Stimulated activated CD8-positive, alpha-beta memory T cell treated with anti-CD3 and anti-CD28 coated beads, Interleukin-12 subunit alpha, Interleukin-12 subunit beta, amount 100 ng/mL, for 24 hours (primary cell): ENCODE measurements around the gene MAGEC2.

Source experiments
- DNase-seq: peaks from one replicate; pipeline ENCODE4 v3.0.0-alpha.2; 2020; ENCODE audit errors: extremely low read depth

MAGEC2 gene

DNA sequence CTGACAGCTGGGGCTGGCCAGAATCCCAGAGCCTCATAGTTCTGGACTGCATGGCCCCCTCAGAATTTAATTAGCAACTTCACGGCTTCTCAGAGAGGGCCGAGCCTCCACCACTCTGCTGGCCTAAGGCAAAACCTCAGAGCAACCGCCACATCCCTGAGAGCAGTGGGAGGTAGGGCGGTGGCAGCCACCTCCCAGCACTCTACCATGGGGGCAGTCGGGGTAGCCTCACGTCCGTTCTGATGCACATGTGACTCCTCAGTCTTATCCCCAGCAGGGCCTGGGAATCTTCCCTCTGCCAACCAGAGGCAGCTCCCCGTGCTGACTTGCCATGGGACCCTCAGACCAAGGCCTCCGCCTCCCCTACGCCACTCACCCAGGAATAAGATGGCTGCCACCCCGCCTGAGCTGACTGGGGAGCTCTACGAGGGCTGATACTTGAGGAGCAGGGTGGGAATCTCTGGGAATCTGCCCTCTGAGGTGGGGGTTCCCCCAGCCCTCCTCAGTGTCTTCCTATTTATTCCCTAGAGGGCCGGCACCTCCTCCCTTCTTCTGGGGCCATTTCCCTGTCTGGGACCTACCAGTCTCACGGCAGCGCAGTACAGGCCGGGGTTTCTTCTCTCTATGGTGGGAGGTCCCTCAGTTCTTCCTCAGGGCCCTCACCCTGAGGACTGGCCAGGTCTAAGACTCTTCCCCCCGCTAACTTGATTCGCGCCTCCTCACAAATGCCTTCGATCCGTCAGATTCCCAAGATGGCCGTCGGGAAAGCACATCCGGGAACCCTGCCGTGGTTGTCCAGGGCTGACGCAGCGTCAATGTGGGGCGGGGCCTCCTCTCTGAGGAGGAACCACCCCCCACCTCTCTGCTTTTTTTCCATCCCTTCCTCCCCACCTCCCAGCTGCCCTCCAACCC lies at the start of gene MAGEC2:
Gene MAGEC2 (minus strand): TSS at position 769 of the 912 bp plus-strand sequence. CDS start 1,303 bp downstream, outside the sequence.
- no peak for DNase-seq

- no peak for DNase-seq
Measured at GRCh38 chrX:142251680-142252079, 46.6 kb upstream of the MAGEC2 start.

GRCh38 chrX:142251202-142251601 lies 46.1 kb upstream of the MAGEC2 start:
- no peak for DNase-seq

- no peak for DNase-seq
Measured at GRCh38 chrX:142250502-142250901, 45.4 kb upstream of the MAGEC2 start.

DNA sequence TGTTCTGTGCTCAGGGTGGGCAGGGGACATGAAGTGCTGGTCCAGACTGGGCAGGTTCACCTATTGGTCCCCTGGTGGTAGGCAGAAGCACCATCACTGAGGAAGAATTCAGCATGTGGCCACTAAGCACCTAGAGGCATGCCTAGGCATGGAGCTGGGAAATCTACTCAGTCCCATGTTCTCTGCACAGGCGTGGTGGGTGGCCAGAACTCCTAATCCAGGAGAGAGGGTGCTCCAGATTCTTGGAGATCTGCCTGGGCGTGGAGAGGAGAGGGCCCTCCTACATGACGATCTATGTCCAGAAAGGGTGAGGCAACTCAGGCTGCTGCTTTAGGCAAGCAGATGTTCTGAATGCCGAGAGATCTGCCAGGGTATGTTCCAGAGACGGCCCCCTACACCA lies 44.6 kb upstream of the MAGEC2 start:
- DNase-seq, result no peak

GRCh38 chrX:142244568-142244967 lies 39.5 kb upstream of the MAGEC2 start:
- no peak for DNase-seq

DNA sequence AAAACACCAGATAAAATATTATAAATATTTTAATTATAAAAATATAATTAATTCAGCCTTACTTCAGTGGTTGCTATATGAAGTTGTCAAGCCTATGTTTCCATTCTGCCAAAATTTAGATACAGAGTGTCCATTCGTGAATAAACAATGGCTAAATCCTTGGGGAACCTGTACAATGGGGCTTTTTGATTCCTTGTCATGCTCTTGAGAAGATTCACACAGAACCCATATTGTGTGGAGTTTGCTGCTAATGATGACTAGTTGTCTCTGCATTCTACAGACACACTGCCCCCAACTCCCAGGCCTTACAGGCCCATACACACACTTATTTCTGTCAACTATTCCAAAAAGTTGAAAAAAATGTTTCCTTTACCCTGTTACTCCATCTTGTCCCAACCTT lies 33.4 kb upstream of the MAGEC2 start:
- no peak for DNase-seq

DNA sequence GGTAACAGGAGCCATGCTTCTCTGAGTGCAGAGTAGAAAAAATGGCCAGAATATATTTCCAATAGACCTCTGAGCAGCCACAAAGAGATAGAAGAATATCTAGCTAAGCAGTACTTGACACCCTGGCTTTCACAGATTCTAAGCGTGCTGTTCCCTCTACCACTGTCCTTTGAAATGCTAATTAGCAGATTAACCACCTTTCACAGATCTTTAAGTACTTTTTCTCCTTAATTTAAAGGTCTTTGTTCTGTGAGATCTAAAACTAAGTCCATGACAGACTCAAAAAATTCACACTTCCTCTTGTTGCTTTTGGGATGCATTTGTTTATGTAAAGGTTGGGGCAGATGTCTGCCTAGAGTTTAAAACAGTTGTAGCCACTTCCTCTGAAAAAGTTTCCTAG lies 28.3 kb upstream of the MAGEC2 start:
- DNase-seq, result no peak

GRCh38 chrX:142214081-142214480 lies 9.0 kb upstream of the MAGEC2 start:
- DNase-seq, result no peak

- no peak for DNase-seq
Measured at GRCh38 chrX:142201113-142201512, 4.0 kb downstream of the MAGEC2 start.

GRCh38 chrX:142186103-142186502 lies 19.0 kb downstream of the MAGEC2 start:
- DNase-seq, result no peak

- DNase-seq, result no peak
Measured at GRCh38 chrX:142184756-142185602, 20.1 kb downstream of the MAGEC2 start.

GRCh38 chrX:142156567-142156966 lies 48.5 kb downstream of the MAGEC2 start:
- DNase-seq, result no peak
